ENCODE data around the gene EFCAB14. TPM values are rescaled to one million over a fixed set of nuclear protein-coding genes. Genes with fewer than 3 reads are reported as not detected.

EFCAB14 gene
- total and polyA plus RNA-seq, 10 of the 15 experiments (the other 5 are each of a cell fraction or from before 2014, with no cell fraction given), result 7.8 to 66.0 (median 41.6) TPM

- TF ChIP-seq, protein P1, sequence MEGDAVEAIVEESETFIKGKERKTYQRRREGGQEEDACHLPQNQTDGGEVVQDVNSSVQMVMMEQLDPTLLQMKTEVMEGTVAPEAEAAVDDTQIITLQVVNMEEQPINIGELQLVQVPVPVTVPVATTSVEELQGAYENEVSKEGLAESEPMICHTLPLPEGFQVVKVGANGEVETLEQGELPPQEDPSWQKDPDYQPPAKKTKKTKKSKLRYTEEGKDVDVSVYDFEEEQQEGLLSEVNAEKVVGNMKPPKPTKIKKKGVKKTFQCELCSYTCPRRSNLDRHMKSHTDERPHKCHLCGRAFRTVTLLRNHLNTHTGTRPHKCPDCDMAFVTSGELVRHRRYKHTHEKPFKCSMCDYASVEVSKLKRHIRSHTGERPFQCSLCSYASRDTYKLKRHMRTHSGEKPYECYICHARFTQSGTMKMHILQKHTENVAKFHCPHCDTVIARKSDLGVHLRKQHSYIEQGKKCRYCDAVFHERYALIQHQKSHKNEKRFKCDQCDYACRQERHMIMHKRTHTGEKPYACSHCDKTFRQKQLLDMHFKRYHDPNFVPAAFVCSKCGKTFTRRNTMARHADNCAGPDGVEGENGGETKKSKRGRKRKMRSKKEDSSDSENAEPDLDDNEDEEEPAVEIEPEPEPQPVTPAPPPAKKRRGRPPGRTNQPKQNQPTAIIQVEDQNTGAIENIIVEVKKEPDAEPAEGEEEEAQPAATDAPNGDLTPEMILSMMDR (IDR thresholded peaks at IDR 0.05 in 2 of 3, conservative IDR thresholded peaks at IDR 0.05 in 1 of 3; ENCODE audit: control insufficient read depth in 2 of 3, extremely low read depth in 1 of 3, insufficient read depth in 1 of 3, low read depth in 3 of 3, low read length in 3 of 3), result peak; percentile 84 to 91 (median 85)
- TF ChIP-seq, protein P2, sequence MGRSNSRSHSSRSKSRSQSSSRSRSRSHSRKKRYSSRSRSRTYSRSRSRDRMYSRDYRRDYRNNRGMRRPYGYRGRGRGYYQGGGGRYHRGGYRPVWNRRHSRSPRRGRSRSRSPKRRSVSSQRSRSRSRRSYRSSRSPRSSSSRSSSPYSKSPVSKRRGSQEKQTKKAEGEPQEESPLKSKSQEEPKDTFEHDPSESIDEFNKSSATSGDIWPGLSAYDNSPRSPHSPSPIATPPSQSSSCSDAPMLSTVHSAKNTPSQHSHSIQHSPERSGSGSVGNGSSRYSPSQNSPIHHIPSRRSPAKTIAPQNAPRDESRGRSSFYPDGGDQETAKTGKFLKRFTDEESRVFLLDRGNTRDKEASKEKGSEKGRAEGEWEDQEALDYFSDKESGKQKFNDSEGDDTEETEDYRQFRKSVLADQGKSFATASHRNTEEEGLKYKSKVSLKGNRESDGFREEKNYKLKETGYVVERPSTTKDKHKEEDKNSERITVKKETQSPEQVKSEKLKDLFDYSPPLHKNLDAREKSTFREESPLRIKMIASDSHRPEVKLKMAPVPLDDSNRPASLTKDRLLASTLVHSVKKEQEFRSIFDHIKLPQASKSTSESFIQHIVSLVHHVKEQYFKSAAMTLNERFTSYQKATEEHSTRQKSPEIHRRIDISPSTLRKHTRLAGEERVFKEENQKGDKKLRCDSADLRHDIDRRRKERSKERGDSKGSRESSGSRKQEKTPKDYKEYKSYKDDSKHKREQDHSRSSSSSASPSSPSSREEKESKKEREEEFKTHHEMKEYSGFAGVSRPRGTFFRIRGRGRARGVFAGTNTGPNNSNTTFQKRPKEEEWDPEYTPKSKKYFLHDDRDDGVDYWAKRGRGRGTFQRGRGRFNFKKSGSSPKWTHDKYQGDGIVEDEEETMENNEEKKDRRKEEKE (IDR thresholded peaks at IDR 0.05), result no peak
- TF ChIP-seq SMC3 (IDR thresholded peaks at IDR 0.05; ENCODE audit: borderline replicate concordance, low read length) (peak; percentile 81), NRF1 (conservative IDR thresholded peaks at IDR 0.05; ENCODE audit: low read depth, low read length) (no peak), CBX5 (IDR thresholded peaks at IDR 0.05; ENCODE audit: low read depth) (no peak), IKZF1 (conservative IDR thresholded peaks at IDR 0.05) (no peak)
Measured at GRCh38 chr1:46724991-46725735, 6.2 kb upstream of the EFCAB14 start (continued).
